Thyroid gland (tissue), 4 donors: Measurements from ENCODE around the gene GRIN2D.

Source experiments
- POLR2A ChIP-seq, 2 donors: fragments of 450-650 bp; IDR thresholded peaks; one replicate each; pipeline ENCODE4 v1.6.1; 2017; ENCODE audit warnings: antibody characterized with exemption in 2 of 2, mild to moderate bottlenecking in 2 of 2, moderate library complexity in 1 of 2
- TF ChIP-seq, protein P1 (sequence below), 6 experiments: fragments of 200-600 bp in 3 of 6; fragments of 450-650 bp in 3 of 6; sonication (generic) in 3 of 6; IDR thresholded peaks; one replicate each; pipeline ENCODE4 v1.5.1; 2016 to 2019; ENCODE audit warnings: antibody characterized with exemption in 6 of 6, mild to moderate bottlenecking in 2 of 6, inconsistent platforms in 1 of 6, moderate library complexity in 1 of 6

DNA sequence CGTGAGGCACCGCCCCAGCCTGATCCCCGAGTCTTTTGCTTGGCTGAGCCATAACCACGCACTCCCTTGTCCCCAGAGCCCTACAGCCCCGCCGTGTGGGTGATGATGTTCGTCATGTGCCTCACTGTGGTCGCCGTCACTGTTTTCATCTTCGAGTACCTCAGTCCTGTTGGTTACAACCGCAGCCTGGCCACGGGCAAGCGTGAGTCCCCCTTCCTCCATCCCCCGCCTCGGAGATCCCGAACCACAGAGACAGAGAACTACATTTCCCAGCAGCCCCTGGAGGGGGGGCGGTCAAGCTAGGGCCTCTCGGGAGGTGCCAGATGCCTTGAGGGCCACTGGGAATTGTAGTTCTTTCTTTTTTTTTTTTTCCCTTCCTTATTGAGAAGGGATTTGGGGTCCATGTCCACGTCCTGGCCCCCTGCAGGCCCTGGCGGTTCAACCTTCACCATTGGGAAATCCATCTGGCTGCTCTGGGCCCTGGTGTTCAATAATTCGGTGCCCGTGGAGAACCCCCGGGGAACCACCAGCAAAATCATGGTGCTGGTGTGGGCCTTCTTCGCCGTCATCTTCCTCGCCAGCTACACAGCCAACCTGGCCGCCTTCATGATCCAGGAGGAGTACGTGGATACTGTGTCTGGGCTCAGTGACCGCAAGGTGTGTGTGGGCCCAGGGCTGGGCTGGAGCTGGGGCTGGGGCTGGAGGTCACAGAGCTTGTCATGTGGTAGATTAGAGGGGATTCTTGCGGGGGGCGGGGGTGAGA is 25.9 kb downstream of the GRIN2D start:
- TF ChIP-seq, protein P1, sequence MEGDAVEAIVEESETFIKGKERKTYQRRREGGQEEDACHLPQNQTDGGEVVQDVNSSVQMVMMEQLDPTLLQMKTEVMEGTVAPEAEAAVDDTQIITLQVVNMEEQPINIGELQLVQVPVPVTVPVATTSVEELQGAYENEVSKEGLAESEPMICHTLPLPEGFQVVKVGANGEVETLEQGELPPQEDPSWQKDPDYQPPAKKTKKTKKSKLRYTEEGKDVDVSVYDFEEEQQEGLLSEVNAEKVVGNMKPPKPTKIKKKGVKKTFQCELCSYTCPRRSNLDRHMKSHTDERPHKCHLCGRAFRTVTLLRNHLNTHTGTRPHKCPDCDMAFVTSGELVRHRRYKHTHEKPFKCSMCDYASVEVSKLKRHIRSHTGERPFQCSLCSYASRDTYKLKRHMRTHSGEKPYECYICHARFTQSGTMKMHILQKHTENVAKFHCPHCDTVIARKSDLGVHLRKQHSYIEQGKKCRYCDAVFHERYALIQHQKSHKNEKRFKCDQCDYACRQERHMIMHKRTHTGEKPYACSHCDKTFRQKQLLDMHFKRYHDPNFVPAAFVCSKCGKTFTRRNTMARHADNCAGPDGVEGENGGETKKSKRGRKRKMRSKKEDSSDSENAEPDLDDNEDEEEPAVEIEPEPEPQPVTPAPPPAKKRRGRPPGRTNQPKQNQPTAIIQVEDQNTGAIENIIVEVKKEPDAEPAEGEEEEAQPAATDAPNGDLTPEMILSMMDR (IDR thresholded peaks at IDR 0.05) = no peak
- TF ChIP-seq POLR2A (IDR thresholded peaks at IDR 0.05) = no peak
